Upper lobe of right lung (tissue), 1 donor: Measurements from ENCODE around the gene KLC1. TPM values are rescaled to one million over a fixed set of nuclear protein-coding genes. Genes with fewer than 3 reads are reported as not detected.

ENCODE experiments used
- ATAC-seq: fragments of 200-7000 bp; cut with Tn5 transposase; one replicate; pipeline ENCODE4 v1.9.1; 2020; ENCODE audit warnings: mild to moderate bottlenecking, moderate library complexity
- DNase-seq: peaks from one replicate; pipeline ENCODE4 v3.0.0-alpha.2; 2020
- H3K27ac ChIP-seq: fragments of 200-600 bp; one replicate; pipeline ENCODE4 v1.8.0; 2022
- H3K27me3 ChIP-seq: fragments of 200-600 bp; one replicate; pipeline ENCODE4 v1.8.0; 2022; ENCODE audit warnings: mild to moderate bottlenecking
- H3K36me3 ChIP-seq: fragments of 200-600 bp; one replicate; pipeline ENCODE4 v1.8.0; 2022
- H3K4me1 ChIP-seq: fragments of 200-600 bp; one replicate; pipeline ENCODE4 v1.8.0; 2022
- H3K4me3 ChIP-seq: fragments of 200-600 bp; one replicate; pipeline ENCODE4 v1.8.0; 2022; ENCODE audit warnings: mild to moderate bottlenecking
- H3K9me3 ChIP-seq: fragments of 200-600 bp; one replicate; pipeline ENCODE4 v1.8.0; 2022
- intact Hi-C: fragments of 100-400 bp; cut with DNase I; formaldehyde crosslinking; loops from one replicate; pipeline ENCODE4 v1.11.0; 2022
- total RNA-seq: library from RNA; stranded (reverse); fragmentation: NEBNext Ultra II Directional; extraction: Animal tissue kit (Norgen Biotek cat#: 25700); gene quantifications from one replicate; pipeline ENCODE4 v1.2.1, GENCODE V29; 2021
- TF ChIP-seq, protein P1 (sequence below): fragments of 200-600 bp; IDR thresholded peaks from one replicate; pipeline ENCODE4 v1.8.0; 2022; ENCODE audit warnings: antibody characterized with exemption
- donor health status: DM: no; HTN: yes; CAD: no; lungs with severe emphysema.

KLC1 gene
- total RNA-seq, 1 donor from 2014 or later: 172 TPM

DNA sequence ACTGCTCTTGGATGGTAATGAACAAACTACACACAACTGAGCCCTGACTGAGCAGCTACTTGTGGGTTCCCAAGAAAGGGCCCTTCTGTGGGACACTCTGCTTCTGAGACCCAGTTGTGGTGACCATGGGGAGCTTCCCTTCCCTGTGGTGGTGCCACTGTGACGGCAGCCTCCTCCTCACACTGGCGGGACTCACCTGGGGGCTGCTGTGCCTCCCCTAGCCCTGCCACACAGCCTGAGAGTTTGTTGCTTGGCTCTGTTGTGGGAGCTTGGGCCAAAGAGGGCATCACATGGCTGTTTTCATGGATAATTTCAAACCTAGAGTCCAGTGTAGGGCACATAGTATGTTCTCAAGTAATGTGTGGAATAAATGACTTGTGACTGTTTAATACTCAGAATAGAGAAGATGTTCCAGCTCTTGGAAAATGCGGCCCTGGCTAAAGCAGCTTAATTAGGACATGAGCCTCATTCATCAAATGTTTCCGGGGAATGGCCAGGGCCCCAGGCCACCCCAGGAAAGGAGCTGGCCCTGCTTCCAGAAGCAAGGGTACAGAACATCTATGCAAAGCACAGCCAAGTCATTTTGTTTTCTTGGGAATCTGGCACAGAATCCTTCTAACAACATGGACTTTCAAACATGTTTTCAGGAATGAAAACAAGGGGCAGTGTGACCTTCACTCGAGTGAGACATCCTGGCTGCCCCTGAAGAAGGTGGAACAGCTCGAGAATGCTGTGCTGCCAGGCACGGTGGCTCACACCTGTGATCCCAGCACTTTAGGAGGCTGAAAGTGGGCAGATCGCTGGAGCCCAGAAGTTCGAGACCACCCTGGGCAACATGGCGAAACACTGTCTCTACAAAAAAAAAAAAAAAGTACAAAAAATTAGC is 107.8 kb downstream of the KLC1 start:
- DNase-seq (peak; percentile 54), ATAC-seq (no peak)
- H3K27me3 ChIP-seq: no peaks in the 10 kb centered on the region
- peaks cover 26% of the 10 kb centered on the region for H3K4me1 ChIP-seq
- peaks cover 89% of the 10 kb centered on the region for H3K36me3 ChIP-seq
- TF ChIP-seq, protein P1, sequence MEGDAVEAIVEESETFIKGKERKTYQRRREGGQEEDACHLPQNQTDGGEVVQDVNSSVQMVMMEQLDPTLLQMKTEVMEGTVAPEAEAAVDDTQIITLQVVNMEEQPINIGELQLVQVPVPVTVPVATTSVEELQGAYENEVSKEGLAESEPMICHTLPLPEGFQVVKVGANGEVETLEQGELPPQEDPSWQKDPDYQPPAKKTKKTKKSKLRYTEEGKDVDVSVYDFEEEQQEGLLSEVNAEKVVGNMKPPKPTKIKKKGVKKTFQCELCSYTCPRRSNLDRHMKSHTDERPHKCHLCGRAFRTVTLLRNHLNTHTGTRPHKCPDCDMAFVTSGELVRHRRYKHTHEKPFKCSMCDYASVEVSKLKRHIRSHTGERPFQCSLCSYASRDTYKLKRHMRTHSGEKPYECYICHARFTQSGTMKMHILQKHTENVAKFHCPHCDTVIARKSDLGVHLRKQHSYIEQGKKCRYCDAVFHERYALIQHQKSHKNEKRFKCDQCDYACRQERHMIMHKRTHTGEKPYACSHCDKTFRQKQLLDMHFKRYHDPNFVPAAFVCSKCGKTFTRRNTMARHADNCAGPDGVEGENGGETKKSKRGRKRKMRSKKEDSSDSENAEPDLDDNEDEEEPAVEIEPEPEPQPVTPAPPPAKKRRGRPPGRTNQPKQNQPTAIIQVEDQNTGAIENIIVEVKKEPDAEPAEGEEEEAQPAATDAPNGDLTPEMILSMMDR: no peak
- no peaks in the 10 kb centered on the region for H3K9me3 ChIP-seq
- intact Hi-C loops: no loop called here
- peak overlapping the region; percentile 70 for H3K27ac ChIP-seq
- no peak overlapping the region for H3K4me3 ChIP-seq

GRCh38 chr14:103737432-103738045 is 108.5 kb downstream of the KLC1 start:
- H3K27ac ChIP-seq: peak overlapping the region; percentile 70
- ATAC-seq (no peak), DNase-seq (peak; percentile 37)
- TF ChIP-seq, protein P1: no peak
- H3K36me3 ChIP-seq: peaks cover 90% of the 10 kb centered on the region
- H3K27me3 ChIP-seq: no peaks in the 10 kb centered on the region
- no peak overlapping the region for H3K4me3 ChIP-seq
- H3K9me3 ChIP-seq: no peaks in the 10 kb centered on the region
- peaks cover 26% of the 10 kb centered on the region for H3K4me1 ChIP-seq
- intact Hi-C loops: no loop called here

DNA sequence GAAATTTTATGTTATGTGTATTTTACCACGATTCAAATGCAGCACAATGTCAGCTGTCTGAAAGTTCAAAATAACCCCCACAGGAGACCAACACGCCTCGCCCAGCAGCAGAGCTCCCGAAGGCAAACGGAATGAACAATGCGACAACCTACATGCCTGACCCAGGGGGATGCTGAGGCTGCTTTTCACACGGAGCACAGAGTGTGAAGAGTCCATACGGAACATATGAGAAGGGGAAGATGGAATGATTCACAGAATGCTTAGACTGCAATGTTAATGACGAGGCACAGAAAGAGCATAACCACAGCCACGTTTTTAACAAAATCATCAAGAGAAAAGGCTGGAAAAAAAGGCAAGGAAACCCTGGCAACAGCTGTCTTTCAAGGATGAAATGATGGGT is 109.2 kb downstream of the KLC1 start:
- Histone ChIP-seq H3K36me3 (peaks cover 85% of the 10 kb centered on the region), H3K4me3 (no peak overlapping the region), H3K9me3 (no peaks in the 10 kb centered on the region), H3K27me3 (no peaks in the 10 kb centered on the region), H3K4me1 (peaks cover 26% of the 10 kb centered on the region), H3K27ac (no peak overlapping the region)
- DNase-seq (peak; percentile 25), ATAC-seq (no peak)
- intact Hi-C loops: no loop called here
- TF ChIP-seq, protein P1: no peak

GRCh38 chr14:103738701-103739451 is 109.9 kb downstream of the KLC1 start:
- no peak overlapping the region for H3K27ac ChIP-seq
- TF ChIP-seq, protein P1: no peak
- H3K27me3 ChIP-seq: no peaks in the 10 kb centered on the region
- peaks cover 26% of the 10 kb centered on the region for H3K4me1 ChIP-seq
- DNase-seq (no peak), ATAC-seq (no peak)
- no peak overlapping the region for H3K4me3 ChIP-seq
- H3K9me3 ChIP-seq: no peaks in the 10 kb centered on the region
- intact Hi-C loops: no loop called here
- H3K36me3 ChIP-seq: peaks cover 78% of the 10 kb centered on the region

DNA sequence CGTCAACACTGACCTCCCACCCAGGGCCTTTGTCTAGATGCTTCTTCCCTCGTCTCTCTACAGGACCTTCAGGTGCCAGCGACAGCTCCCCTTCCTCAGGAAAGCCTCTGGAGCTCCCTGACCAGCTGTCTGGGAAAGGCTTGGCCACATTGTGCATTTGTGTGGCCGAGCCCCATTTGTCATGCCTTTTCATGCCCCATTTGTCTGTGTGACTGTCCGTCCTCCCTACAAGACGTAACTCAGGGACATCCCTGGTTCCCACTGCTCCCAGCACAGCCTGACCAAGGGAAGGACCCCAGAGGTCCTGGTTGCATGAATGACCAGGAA is 110.4 kb downstream of the KLC1 start:
- intact Hi-C loops: no loop called here
- H3K27ac ChIP-seq: no peak overlapping the region
- H3K4me1 ChIP-seq: peaks cover 26% of the 10 kb centered on the region
- H3K27me3 ChIP-seq: no peaks in the 10 kb centered on the region
- TF ChIP-seq, protein P1: no peak
- H3K4me3 ChIP-seq: no peak overlapping the region
- ATAC-seq (no peak), DNase-seq (no peak)
- H3K9me3 ChIP-seq: no peaks in the 10 kb centered on the region
- peaks cover 74% of the 10 kb centered on the region for H3K36me3 ChIP-seq
